Stimulated activated naive B cell treated with anti-CD40 and anti-IgM and Interleukin-4, amounts not matched to agents 10 μg/mL and 1 μg/mL and 100 μg/mL, for 72 hours (primary cell): ENCODE data around the gene LRMDA.
A peak's percentile ranks its signal among the peaks of the same experiment; 100 is the strongest.
"Not testable (repeated sequence)": the region's sequence is repeated elsewhere in the genome, so short reads cannot be mapped to it uniquely, and the experiment has no call there.

ENCODE experiments used
- ATAC-seq, 2 donors: fragments of 150-1000 bp; cut with Tn5 transposase; replicated peaks; 2 replicates each; pipeline ENCODE4 v1.10.0; 2021; ENCODE audit warnings: moderate library complexity in 1 of 2
- DNase-seq: peaks from one replicate; pipeline ENCODE4 v3.0.0; 2021
- H3K27ac Mint-ChIP-seq: one replicate; pipeline ENCODE4 v1.8.0; 2022; ENCODE audit warnings: mild to moderate bottlenecking, mixed read lengths
- H3K27me3 Mint-ChIP-seq, 2 donors: one replicate each; pipeline ENCODE4 v1.8.0; 2022; ENCODE audit warnings: mixed read lengths in 2 of 2
- H3K36me3 Mint-ChIP-seq, 2 donors: one replicate each; pipeline ENCODE4 v1.8.0; 2022; ENCODE audit warnings: mixed read lengths in 2 of 2, mild to moderate bottlenecking in 1 of 2
- H3K4me1 Mint-ChIP-seq, 2 donors: one replicate each; pipeline ENCODE4 v1.8.0; 2022; ENCODE audit warnings: mixed read lengths in 2 of 2, mild to moderate bottlenecking in 1 of 2
- H3K4me3 Mint-ChIP-seq, 2 donors: one replicate each; pipeline ENCODE4 v1.8.0; 2022; ENCODE audit warnings: mild to moderate bottlenecking in 2 of 2, mixed read lengths in 2 of 2, moderate library complexity in 1 of 2
- H3K9me3 Mint-ChIP-seq, 2 donors: one replicate each; pipeline ENCODE4 v1.8.0; 2022; ENCODE audit warnings: mixed read lengths in 2 of 2, mild to moderate bottlenecking in 1 of 2

LRMDA gene

GRCh38 chr10:75593692-75594556 is 162.5 kb downstream of the LRMDA start:
- Mint-ChIP-seq H3K27ac (no peak overlapping the region), H3K4me1 (no peaks in the 10 kb centered on the region), H3K36me3 (no peaks in the 10 kb centered on the region), H3K9me3 (no peaks in the 10 kb centered on the region), H3K27me3 (peaks cover 0 to 13% of the 10 kb centered on the region in 2 donors), H3K4me3 (no peak overlapping the region)
- no peak for DNase-seq
- no peak for ATAC-seq

GRCh38 chr10:75596930-75597620 is 165.7 kb downstream of the LRMDA start:
- Mint-ChIP-seq H3K9me3 (no peaks in the 10 kb centered on the region), H3K4me1 (no peaks in the 10 kb centered on the region), H3K27me3 (peaks cover 0 to 7% of the 10 kb centered on the region in 2 donors), H3K27ac (no peak overlapping the region), H3K4me3 (no peak overlapping the region), H3K36me3 (no peaks in the 10 kb centered on the region)
- ATAC-seq: no peak
- no peak for DNase-seq

- ATAC-seq: no peak
- no peak overlapping the region for H3K27ac Mint-ChIP-seq
- no peaks in the 10 kb centered on the region for H3K4me1 Mint-ChIP-seq
Measured at GRCh38 chr10:75597773-75598440, 166.5 kb downstream of the LRMDA start.

GRCh38 chr10:75598998-75599397 is 167.6 kb downstream of the LRMDA start:
- no peak for DNase-seq
- Mint-ChIP-seq H3K27me3 (peaks cover 0 to 4% of the 10 kb centered on the region in 2 donors), H3K4me3 (no peak overlapping the region), H3K36me3 (no peaks in the 10 kb centered on the region), H3K27ac (no peak overlapping the region), H3K4me1 (no peaks in the 10 kb centered on the region), H3K9me3 (no peaks in the 10 kb centered on the region)
- ATAC-seq: no peak

More at GRCh38 chr10:75597773-75598440, 166.5 kb downstream of the LRMDA start:
- DNase-seq: no peak
- Mint-ChIP-seq H3K4me3 (no peak overlapping the region), H3K9me3 (no peaks in the 10 kb centered on the region), H3K36me3 (no peaks in the 10 kb centered on the region), H3K27me3 (peaks cover 0 to 4% of the 10 kb centered on the region in 2 donors)

GRCh38 chr10:75599875-75600648 is 168.6 kb downstream of the LRMDA start:
- Mint-ChIP-seq H3K4me1 (no peaks in the 10 kb centered on the region), H3K27ac (no peak overlapping the region), H3K9me3 (no peaks in the 10 kb centered on the region), H3K4me3 (no peak overlapping the region), H3K36me3 (no peaks in the 10 kb centered on the region), H3K27me3 (peaks cover 5 to 8% of the 10 kb centered on the region in 2 donors)
- ATAC-seq (no peak), DNase-seq (no peak)

GRCh38 chr10:75600833-75601232 is 169.4 kb downstream of the LRMDA start:
- Mint-ChIP-seq H3K36me3 (no peaks in the 10 kb centered on the region), H3K27ac (no peak overlapping the region), H3K9me3 (no peaks in the 10 kb centered on the region), H3K4me1 (no peaks in the 10 kb centered on the region), H3K27me3 (peaks cover 5 to 8% of the 10 kb centered on the region in 2 donors), H3K4me3 (no peak overlapping the region)
- ATAC-seq (no peak), DNase-seq (no peak)

- H3K27me3 Mint-ChIP-seq: peaks cover 5 to 8% of the 10 kb centered on the region in 2 donors
- H3K4me3 Mint-ChIP-seq: no peak overlapping the region
- H3K9me3 Mint-ChIP-seq: no peaks in the 10 kb centered on the region
- no peak for ATAC-seq
- DNase-seq: no peak
- H3K36me3 Mint-ChIP-seq: no peaks in the 10 kb centered on the region
- H3K27ac Mint-ChIP-seq: no peak overlapping the region
- no peaks in the 10 kb centered on the region for H3K4me1 Mint-ChIP-seq
Measured at GRCh38 chr10:75602341-75602740, 170.9 kb downstream of the LRMDA start.

GRCh38 chr10:75605096-75605495 is 173.7 kb downstream of the LRMDA start:
- no peak for ATAC-seq
- Mint-ChIP-seq H3K27ac (no peak overlapping the region), H3K4me3 (no peak overlapping the region), H3K4me1 (peaks cover 0 to 1% of the 10 kb centered on the region in 2 donors), H3K9me3 (peaks cover 0 to under 1% of the 10 kb centered on the region in 2 donors), H3K27me3 (peaks cover 5 to 7% of the 10 kb centered on the region in 2 donors), H3K36me3 (no peaks in the 10 kb centered on the region)
- DNase-seq: no peak

- DNase-seq, H3K27me3 Mint-ChIP-seq, H3K27ac Mint-ChIP-seq, H3K36me3 Mint-ChIP-seq, H3K4me3 Mint-ChIP-seq, H3K4me1 Mint-ChIP-seq, ATAC-seq, H3K9me3 Mint-ChIP-seq: not testable (repeated sequence)
Measured at GRCh38 chr10:75605795-75606194, 174.4 kb downstream of the LRMDA start.

GRCh38 chr10:75606203-75606779 is 174.9 kb downstream of the LRMDA start:
- Mint-ChIP-seq H3K27me3 (peaks cover 5 to 8% of the 10 kb centered on the region in 2 donors), H3K9me3 (peaks cover 2 to 4% of the 10 kb centered on the region in 2 donors), H3K36me3 (no peaks in the 10 kb centered on the region), H3K27ac (no peak overlapping the region), H3K4me3 (no peak overlapping the region), H3K4me1 (peaks cover 5 to 13% of the 10 kb centered on the region in 2 donors)
- ATAC-seq: no peak
- DNase-seq: no peak

GRCh38 chr10:75607576-75607975 is 176.2 kb downstream of the LRMDA start:
- H3K4me1 Mint-ChIP-seq: peaks cover 7 to 22% of the 10 kb centered on the region in 2 donors
- DNase-seq (no peak), ATAC-seq (no peak)
- H3K27me3 Mint-ChIP-seq: peaks cover 5 to 8% of the 10 kb centered on the region in 2 donors
- H3K4me3 Mint-ChIP-seq: no peak overlapping the region
- H3K36me3 Mint-ChIP-seq: no peaks in the 10 kb centered on the region
- H3K27ac Mint-ChIP-seq: no peak overlapping the region
- peaks cover 2 to 4% of the 10 kb centered on the region in 2 donors for H3K9me3 Mint-ChIP-seq

GRCh38 chr10:75610183-75610582 is 178.8 kb downstream of the LRMDA start:
- Mint-ChIP-seq H3K27ac (no peak overlapping the region), H3K27me3 (peaks cover 9 to 12% of the 10 kb centered on the region in 2 donors), H3K36me3 (no peaks in the 10 kb centered on the region), H3K9me3 (peaks cover 2 to 4% of the 10 kb centered on the region in 2 donors), H3K4me3 (no peak overlapping the region), H3K4me1 (peaks cover 10 to 32% of the 10 kb centered on the region in 2 donors)
- DNase-seq (no peak), ATAC-seq (no peak)

GRCh38 chr10:75611172-75611992 is 180.0 kb downstream of the LRMDA start:
- ATAC-seq (peak; percentile 59 to 62), DNase-seq (no peak)
- Mint-ChIP-seq H3K4me3 (peak overlapping the region in 1 of 2 donors; percentile 35), H3K27ac (peak overlapping the region; percentile 75), H3K4me1 (peaks cover 10 to 32% of the 10 kb centered on the region in 2 donors), H3K27me3 (peaks cover 9 to 16% of the 10 kb centered on the region in 2 donors), H3K9me3 (peaks cover 2 to 4% of the 10 kb centered on the region in 2 donors), H3K36me3 (no peaks in the 10 kb centered on the region)
